Measurements from ENCODE around the gene B3GALT4. TPM values are rescaled to one million over a fixed set of nuclear protein-coding genes. Genes with fewer than 3 reads are reported as not detected.

The B3GALT4 gene
- total and polyA plus RNA-seq, 2 of the 13 experiments (the other 11 are each of a cell fraction or from before 2014, with no cell fraction given): 0.04 to 0.27 TPM

GRCh38 chr6:33299237-33299944, 22.5 kb downstream of the B3GALT4 start (continued):
- TF ChIP-seq AFF4 (CRISPR knock-in tag; IDR thresholded peaks at IDR 0.05) (peak; percentile 87; the same call in 1 of the 2 replicates), SNAPC5 (CRISPR knock-in tag; IDR thresholded peaks at IDR 0.05; ENCODE audit: borderline replicate concordance) (no peak), HDAC2 (CRISPR knock-in tag; IDR thresholded peaks at IDR 0.05) (peak; percentile 83), ZNF296 (CRISPR knock-in tag; conservative IDR thresholded peaks at IDR 0.05) (0 out of 2 replicates have a peak, but pooled peaks have one; percentile 47), ZNF790 (CRISPR knock-in tag; IDR thresholded peaks at IDR 0.05; ENCODE audit: borderline replicate concordance) (no peak; the same call in 1 of the 2 replicates), ZNF263 (CRISPR knock-in tag; IDR thresholded peaks at IDR 0.05) (peak; percentile 73), AKNA (CRISPR knock-in tag; IDR thresholded peaks at IDR 0.05; ENCODE audit: borderline replicate concordance) (no peak), ZNF614 (CRISPR knock-in tag; IDR thresholded peaks at IDR 0.05; ENCODE audit: borderline replicate concordance) (peak; percentile 92), RBM39 (IDR thresholded peaks at IDR 0.05; ENCODE audit: low read depth, low read length, poor library complexity, severe bottlenecking) (peak; percentile 99), CENPX (CRISPR knock-in tag; IDR thresholded peaks at IDR 0.05) (no peak), MXD4 (CRISPR knock-in tag; IDR thresholded peaks at IDR 0.05) (peak; percentile 80), CHCHD3 (CRISPR knock-in tag; IDR thresholded peaks at IDR 0.05) (no peak; the same call in 1 of the 2 replicates), SIN3A (IDR thresholded peaks at IDR 0.05; ENCODE audit: borderline replicate concordance, low read depth, low read length) (peak; percentile 68; the same call in 1 of the 2 replicates), ZZZ3 (CRISPR knock-in tag; IDR thresholded peaks at IDR 0.05; ENCODE audit: borderline replicate concordance) (peak; percentile 74; the same call in 1 of the 2 replicates), ZNF615 (CRISPR knock-in tag; IDR thresholded peaks at IDR 0.05; ENCODE audit: borderline replicate concordance) (peak; percentile 95)
- TF ChIP-seq, protein P1, sequence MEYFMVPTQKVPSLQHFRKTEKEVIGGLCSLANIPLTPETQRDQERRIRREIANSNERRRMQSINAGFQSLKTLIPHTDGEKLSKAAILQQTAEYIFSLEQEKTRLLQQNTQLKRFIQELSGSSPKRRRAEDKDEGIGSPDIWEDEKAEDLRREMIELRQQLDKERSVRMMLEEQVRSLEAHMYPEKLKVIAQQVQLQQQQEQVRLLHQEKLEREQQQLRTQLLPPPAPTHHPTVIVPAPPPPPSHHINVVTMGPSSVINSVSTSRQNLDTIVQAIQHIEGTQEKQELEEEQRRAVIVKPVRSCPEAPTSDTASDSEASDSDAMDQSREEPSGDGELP (IDR thresholded peaks at IDR 0.05; ENCODE audit: borderline replicate concordance, low read depth): no peak
- TF ChIP-seq, protein P2, sequence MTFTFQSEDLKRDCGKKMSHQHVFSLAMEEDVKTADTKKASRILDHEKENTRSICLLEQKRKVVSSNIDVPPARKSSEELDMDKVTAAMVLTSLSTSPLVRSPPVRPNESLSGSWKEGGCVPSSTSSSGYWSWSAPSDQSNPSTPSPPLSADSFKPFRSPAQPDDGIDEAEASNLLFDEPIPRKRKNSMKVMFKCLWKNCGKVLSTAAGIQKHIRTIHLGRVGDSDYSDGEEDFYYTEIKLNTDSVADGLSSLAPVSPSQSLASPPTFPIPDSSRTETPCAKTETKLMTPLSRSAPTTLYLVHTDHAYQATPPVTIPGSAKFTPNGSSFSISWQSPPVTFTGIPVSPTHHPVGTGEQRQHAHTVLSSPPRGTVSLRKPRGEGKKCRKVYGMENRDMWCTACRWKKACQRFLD (CRISPR knock-in tag; IDR thresholded peaks at IDR 0.05; ENCODE audit: borderline replicate concordance): peak; percentile 81; the same call in 1 of the 2 replicates
